GM20431 (cell line): ENCODE results near the gene FLT3.
"Not testable (repeated sequence)": the region's sequence is repeated elsewhere in the genome, so short reads cannot be mapped to it uniquely, and the experiment has no call there.

Experiments used
- in situ Hi-C: fragments of 300-500 bp; cut with MseI, MboI; formaldehyde crosslinking; loops from one replicate; pipeline ENCODE4 v1.15.0; 2020; ENCODE audit warnings: low sequenced_read_pairs; ENCODE audit not compliant: unreplicated experiment

Gene FLT3

GRCh38 chr13:28106976-28107375 is 6.6 kb upstream of the FLT3 start:
- in situ Hi-C loops: no loop called here

- in situ Hi-C loops: not testable (repeated sequence)
These were observed 1.5 kb upstream of the FLT3 start for GRCh38 chr13:28101886-28102285.

- in situ Hi-C loops: no loop called here
These were observed 803 bp downstream of the FLT3 start for GRCh38 chr13:28099396-28100149.

GRCh38 chr13:28097503-28097902 is 2.9 kb downstream of the FLT3 start:
- in situ Hi-C loops: no loop called here

- in situ Hi-C loops: no loop called here
These were observed 6.1 kb downstream of the FLT3 start for GRCh38 chr13:28094306-28094705.

GRCh38 chr13:28093881-28094280 is 6.5 kb downstream of the FLT3 start:
- in situ Hi-C loops: no loop called here

- in situ Hi-C loops: no loop called here
These were observed 7.9 kb downstream of the FLT3 start for GRCh38 chr13:28092431-28092830.

- in situ Hi-C loops: no loop called here
These were observed 11.3 kb downstream of the FLT3 start for GRCh38 chr13:28089065-28089464.

GRCh38 chr13:28077820-28078219 is 22.6 kb downstream of the FLT3 start:
- in situ Hi-C loops: not testable (repeated sequence)

- in situ Hi-C loops: no loop called here
These were observed 23.1 kb downstream of the FLT3 start for GRCh38 chr13:28077231-28077630.

GRCh38 chr13:28071424-28071823 is 29.0 kb downstream of the FLT3 start:
- in situ Hi-C loops: no loop called here

GRCh38 chr13:28067491-28067890 is 32.9 kb downstream of the FLT3 start:
- in situ Hi-C loops: no loop called here

- in situ Hi-C loops: no loop called here
These were observed 41.3 kb downstream of the FLT3 start for GRCh38 chr13:28058866-28059613.

GRCh38 chr13:28056970-28057712 is 43.2 kb downstream of the FLT3 start:
- in situ Hi-C loops: no loop called here

- in situ Hi-C loops: no loop called here
These were observed 44.0 kb downstream of the FLT3 start for GRCh38 chr13:28056426-28056825.

- in situ Hi-C loops: no loop called here
These were observed 45.0 kb downstream of the FLT3 start for GRCh38 chr13:28055357-28055756.

- in situ Hi-C loops: no loop called here
These were observed 47.4 kb downstream of the FLT3 start for GRCh38 chr13:28052945-28053344.

- in situ Hi-C loops: no loop called here
These were observed 50.2 kb downstream of the FLT3 start for GRCh38 chr13:28049880-28050875.

- in situ Hi-C loops: no loop called here
These were observed 51.2 kb downstream of the FLT3 start for GRCh38 chr13:28049215-28049614.

- in situ Hi-C loops: no loop called here
These were observed 51.6 kb downstream of the FLT3 start for GRCh38 chr13:28048768-28049167.
